HEK293 (cell line): Measurements from ENCODE around the gene MASP2.
A peak's percentile ranks its signal among the peaks of the same experiment; 100 is the strongest.

ENCODE experiments used
- CTCF ChIA-PET: fragments of 350-600 bp; formaldehyde crosslinking; extraction: SDS; loops from one replicate; lab custom pipeline; 2021; ENCODE audit warnings: antibody characterized with exemption; lab: Yijun Ruan, JAX
- POLR2A ChIA-PET: fragments of 300-600 bp; formaldehyde crosslinking; extraction: SDS; loops from one replicate; lab custom pipeline; 2020; ENCODE audit warnings: antibody characterized with exemption, inconsistent platforms; lab: Yijun Ruan, JAX
- H3K27ac ChIP-seq: fragments of 200-500 bp; sonication (Bioruptor generic); 2 replicates; pipeline ENCODE4 v1.5.1; 2014; ENCODE audit warnings: low read depth, low read length, control low read depth, inconsistent platforms; ENCODE audit errors: extremely low read depth
- H3K36me3 ChIP-seq, 2 experiments: fragments of 200-500 bp in 1 of 2; sonication (Bioruptor generic) in 1 of 2; 1 replicate in 1 of 2; 2 replicates in 1 of 2; pipeline ENCODE4 v1.5.1; 2014 to 2017; ENCODE audit warnings: inconsistent platforms in 2 of 2, low read length in 2 of 2; ENCODE audit not compliant: control insufficient read depth in 2 of 2, insufficient read depth in 1 of 2
- H3K4me1 ChIP-seq: fragments of 200-500 bp; sonication (Bioruptor generic); 2 replicates; pipeline ENCODE4 v1.5.1; 2014; ENCODE audit warnings: mild to moderate bottlenecking, low read length, inconsistent platforms; ENCODE audit not compliant: control insufficient read depth, insufficient read depth
- H3K4me3 ChIP-seq: 2 replicates; pipeline ENCODE4 v1.5.1; 2011; ENCODE audit warnings: low read depth, mild to moderate bottlenecking, control low read depth, low read length, moderate library complexity
- H3K9me3 ChIP-seq: fragments of 200-500 bp; sonication (Bioruptor generic); 2 replicates; pipeline ENCODE4 v1.5.1; 2014; ENCODE audit warnings: low read depth, low read length, inconsistent platforms; ENCODE audit not compliant: control insufficient read depth, insufficient read depth
- CTCF ChIP-seq: fragments of 450-650 bp; formaldehyde crosslinking; IDR thresholded peaks from 2 replicates; pipeline ENCODE4 v1.5.1; 2016; ENCODE audit warnings: missing biosample characterization, missing genetic modification characterization
- EGR2 ChIP-seq: fragments of 450-650 bp; formaldehyde crosslinking; IDR thresholded peaks from 2 replicates; pipeline ENCODE4 v1.5.1; 2016; ENCODE audit warnings: low read depth, missing biosample characterization, missing genetic modification characterization
- GFI1B ChIP-seq: fragments of 450-650 bp; formaldehyde crosslinking; IDR thresholded peaks from 2 replicates; pipeline ENCODE4 v1.5.1; 2016; ENCODE audit warnings: missing biosample characterization, missing genetic modification characterization
- KLF1 ChIP-seq: fragments of 450-650 bp; formaldehyde crosslinking; IDR thresholded peaks from 2 replicates; pipeline ENCODE4 v1.5.1; 2016; ENCODE audit warnings: missing biosample characterization, missing genetic modification characterization
- KLF9 ChIP-seq: fragments of 450-650 bp; formaldehyde crosslinking; IDR thresholded peaks from 2 replicates; pipeline ENCODE4 v1.5.1; 2016; ENCODE audit warnings: missing biosample characterization, missing genetic modification characterization, low read depth
- PRDM10 ChIP-seq: fragments of 450-650 bp; formaldehyde crosslinking; IDR thresholded peaks from 2 replicates; pipeline ENCODE4 v1.5.1; 2016; ENCODE audit warnings: missing biosample characterization, missing genetic modification characterization
- SCRT2 ChIP-seq: fragments of 450-650 bp; formaldehyde crosslinking; IDR thresholded peaks from 2 replicates; pipeline ENCODE4 v1.5.1; 2016; ENCODE audit warnings: missing biosample characterization, missing genetic modification characterization
- ZBTB8A ChIP-seq: fragments of 450-650 bp; formaldehyde crosslinking; IDR thresholded peaks from 2 replicates; pipeline ENCODE4 v1.5.1; 2016; ENCODE audit warnings: missing biosample characterization, missing genetic modification characterization
- ZFHX2 ChIP-seq: fragments of 450-650 bp; formaldehyde crosslinking; conservative IDR thresholded peaks from 2 replicates; pipeline ENCODE4 v1.5.1; 2016; ENCODE audit warnings: missing biosample characterization, missing genetic modification characterization
- ZFP69B ChIP-seq: fragments of 450-650 bp; formaldehyde crosslinking; IDR thresholded peaks from 2 replicates; pipeline ENCODE4 v1.5.1; 2016; ENCODE audit warnings: missing biosample characterization, missing genetic modification characterization
- ZNF121 ChIP-seq: fragments of 450-650 bp; formaldehyde crosslinking; IDR thresholded peaks from 2 replicates; pipeline ENCODE4 v1.5.1; 2016; ENCODE audit warnings: missing biosample characterization, missing genetic modification characterization
- ZNF223 ChIP-seq: fragments of 450-650 bp; formaldehyde crosslinking; IDR thresholded peaks from 2 replicates; pipeline ENCODE4 v1.5.1; 2016; ENCODE audit warnings: missing biosample characterization, missing genetic modification characterization
- ZNF302 ChIP-seq: fragments of 450-650 bp; formaldehyde crosslinking; IDR thresholded peaks from 2 replicates; pipeline ENCODE4 v1.5.1; 2016; ENCODE audit warnings: missing biosample characterization, missing genetic modification characterization, low read depth
- ZNF335 ChIP-seq: fragments of 450-650 bp; formaldehyde crosslinking; conservative IDR thresholded peaks from 2 replicates; pipeline ENCODE4 v1.5.1; 2016; ENCODE audit warnings: missing biosample characterization, missing genetic modification characterization
- ZNF391 ChIP-seq: fragments of 450-650 bp; formaldehyde crosslinking; IDR thresholded peaks from 2 replicates; pipeline ENCODE4 v1.5.1; 2016; ENCODE audit warnings: low read depth, missing biosample characterization, missing genetic modification characterization, borderline replicate concordance
- ZNF473 ChIP-seq: fragments of 450-650 bp; formaldehyde crosslinking; IDR thresholded peaks from 2 replicates; pipeline ENCODE4 v1.5.1; 2017; ENCODE audit warnings: missing biosample characterization, missing genetic modification characterization
- ZNF501 ChIP-seq: fragments of 450-650 bp; formaldehyde crosslinking; IDR thresholded peaks from 2 replicates; pipeline ENCODE4 v1.5.1; 2016; ENCODE audit warnings: missing biosample characterization, missing genetic modification characterization
- ZNF549 ChIP-seq: fragments of 450-650 bp; IDR thresholded peaks from 2 replicates; pipeline ENCODE4 v1.5.1; 2018; ENCODE audit warnings: missing biosample characterization, missing genetic modification characterization, mild to moderate bottlenecking, inconsistent platforms, moderate library complexity
- ZNF660 ChIP-seq: fragments of 450-650 bp; IDR thresholded peaks from 2 replicates; pipeline ENCODE4 v1.5.1; 2018; ENCODE audit warnings: missing biosample characterization, mild to moderate bottlenecking, missing genetic modification characterization
- ZNF768 ChIP-seq: fragments of 450-650 bp; formaldehyde crosslinking; IDR thresholded peaks from 2 replicates; pipeline ENCODE4 v1.5.1; 2018; ENCODE audit warnings: missing biosample characterization, mild to moderate bottlenecking, missing genetic modification characterization
- ZSCAN16 ChIP-seq: fragments of 450-650 bp; formaldehyde crosslinking; IDR thresholded peaks from 2 replicates; pipeline ENCODE4 v1.5.1; 2016; ENCODE audit warnings: missing biosample characterization, missing genetic modification characterization
- ZSCAN30 ChIP-seq: fragments of 450-650 bp; IDR thresholded peaks from 2 replicates; pipeline ENCODE4 v1.5.1; 2018; ENCODE audit warnings: missing biosample characterization, mild to moderate bottlenecking, missing genetic modification characterization, moderate library complexity
- TF ChIP-seq, protein P1 (sequence below): fragments of 450-650 bp; formaldehyde crosslinking; IDR thresholded peaks from 2 replicates; pipeline ENCODE4 v1.5.1; 2016; ENCODE audit warnings: missing biosample characterization, missing genetic modification characterization
- TF ChIP-seq, protein P2 (sequence below): fragments of 450-650 bp; formaldehyde crosslinking; IDR thresholded peaks from 2 replicates; pipeline ENCODE4 v1.5.1; 2016; ENCODE audit warnings: missing biosample characterization, missing genetic modification characterization
- TF ChIP-seq, protein P3 (sequence below): fragments of 450-650 bp; formaldehyde crosslinking; IDR thresholded peaks from 2 replicates; pipeline ENCODE4 v1.5.1; 2016; ENCODE audit warnings: missing biosample characterization, missing genetic modification characterization

Gene MASP2

DNA sequence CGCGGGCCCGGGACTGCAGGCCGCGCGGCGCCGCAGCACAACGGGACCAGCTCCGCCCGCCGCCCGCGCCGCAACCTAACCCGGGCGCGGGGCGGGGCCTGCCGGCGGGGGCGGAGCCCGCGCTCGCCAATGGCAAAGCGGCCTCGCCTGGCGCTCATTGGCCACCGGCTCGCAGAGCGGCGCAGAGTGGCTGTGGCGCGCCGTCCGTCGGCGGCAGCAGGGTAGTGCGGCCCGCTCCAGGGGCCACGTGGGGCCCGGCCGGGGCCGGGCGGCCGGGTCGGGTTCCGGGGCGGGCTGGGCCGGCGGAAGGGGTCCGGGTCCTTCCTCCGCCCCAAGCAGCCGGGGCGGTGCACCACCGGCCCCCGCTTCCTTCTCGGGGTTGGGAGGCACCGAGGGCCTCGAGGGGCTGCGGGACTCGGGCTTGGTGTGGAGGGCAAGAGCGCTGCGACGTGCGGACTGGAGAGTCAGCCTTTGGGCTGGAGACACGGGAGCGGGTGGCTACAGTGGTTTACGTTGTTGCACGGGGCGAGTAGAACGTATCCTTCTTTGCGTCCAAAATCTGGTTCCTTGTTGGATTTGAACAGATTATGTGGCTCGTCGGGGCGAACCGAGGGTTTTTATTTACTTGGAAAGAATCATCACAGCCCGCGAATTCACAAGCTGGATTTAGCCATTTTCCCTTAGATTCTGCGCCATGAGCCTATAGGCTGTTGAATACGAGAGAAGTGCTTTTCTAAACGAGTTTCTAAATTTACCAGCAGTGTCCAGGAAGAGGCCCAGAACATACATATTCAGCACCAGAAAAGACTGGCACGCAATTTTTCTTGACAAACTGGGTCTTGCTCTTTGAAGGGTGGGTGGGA, 13.2 kb upstream of the MASP2 start, which contains the start of gene SRM:
TSS of gene SRM (minus strand) at position 51 of the 863 bp plus-strand sequence. CDS start 75 bp downstream, outside the sequence.
- ChIA-PET POLR2A (interaction anchor here (0.5 to 2.6 kb wide), 6 partner anchors 8 to 879 kb away, joined by 3 to 12 read pairs (median 4); partner anchors contain the start of gene EXOSC10), CTCF (interaction anchor here (0.5 to 5.0 kb wide), 5 partner anchors 13 to 151 kb away, joined by 3 to 43 read pairs (median 3); no protein-coding TSS in a partner anchor)
- Histone ChIP-seq H3K9me3 (no peaks in the 10 kb centered on the region), H3K4me1 (no peaks in the 10 kb centered on the region), H3K4me3 (peak within 1 kb of the TSS; percentile 87), H3K36me3 (peaks cover 23 to 61% of the 10 kb centered on the region in 2 experiments; a peak in 2 of 3 replicates), H3K27ac (peak within 1 kb of the TSS; percentile 94)
- no peak for TF ChIP-seq ZNF768
- TF ChIP-seq ZNF473 (tag by site-specific recombination): no peak
- TF ChIP-seq ZBTB8A: peak; percentile 59
- TF ChIP-seq, protein P1, sequence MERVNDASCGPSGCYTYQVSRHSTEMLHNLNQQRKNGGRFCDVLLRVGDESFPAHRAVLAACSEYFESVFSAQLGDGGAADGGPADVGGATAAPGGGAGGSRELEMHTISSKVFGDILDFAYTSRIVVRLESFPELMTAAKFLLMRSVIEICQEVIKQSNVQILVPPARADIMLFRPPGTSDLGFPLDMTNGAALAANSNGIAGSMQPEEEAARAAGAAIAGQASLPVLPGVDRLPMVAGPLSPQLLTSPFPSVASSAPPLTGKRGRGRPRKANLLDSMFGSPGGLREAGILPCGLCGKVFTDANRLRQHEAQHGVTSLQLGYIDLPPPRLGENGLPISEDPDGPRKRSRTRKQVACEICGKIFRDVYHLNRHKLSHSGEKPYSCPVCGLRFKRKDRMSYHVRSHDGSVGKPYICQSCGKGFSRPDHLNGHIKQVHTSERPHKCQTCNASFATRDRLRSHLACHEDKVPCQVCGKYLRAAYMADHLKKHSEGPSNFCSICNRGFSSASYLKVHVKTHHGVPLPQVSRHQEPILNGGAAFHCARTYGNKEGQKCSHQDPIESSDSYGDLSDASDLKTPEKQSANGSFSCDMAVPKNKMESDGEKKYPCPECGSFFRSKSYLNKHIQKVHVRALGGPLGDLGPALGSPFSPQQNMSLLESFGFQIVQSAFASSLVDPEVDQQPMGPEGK (tag by site-specific recombination): peak; percentile 61
- TF ChIP-seq, protein P2, sequence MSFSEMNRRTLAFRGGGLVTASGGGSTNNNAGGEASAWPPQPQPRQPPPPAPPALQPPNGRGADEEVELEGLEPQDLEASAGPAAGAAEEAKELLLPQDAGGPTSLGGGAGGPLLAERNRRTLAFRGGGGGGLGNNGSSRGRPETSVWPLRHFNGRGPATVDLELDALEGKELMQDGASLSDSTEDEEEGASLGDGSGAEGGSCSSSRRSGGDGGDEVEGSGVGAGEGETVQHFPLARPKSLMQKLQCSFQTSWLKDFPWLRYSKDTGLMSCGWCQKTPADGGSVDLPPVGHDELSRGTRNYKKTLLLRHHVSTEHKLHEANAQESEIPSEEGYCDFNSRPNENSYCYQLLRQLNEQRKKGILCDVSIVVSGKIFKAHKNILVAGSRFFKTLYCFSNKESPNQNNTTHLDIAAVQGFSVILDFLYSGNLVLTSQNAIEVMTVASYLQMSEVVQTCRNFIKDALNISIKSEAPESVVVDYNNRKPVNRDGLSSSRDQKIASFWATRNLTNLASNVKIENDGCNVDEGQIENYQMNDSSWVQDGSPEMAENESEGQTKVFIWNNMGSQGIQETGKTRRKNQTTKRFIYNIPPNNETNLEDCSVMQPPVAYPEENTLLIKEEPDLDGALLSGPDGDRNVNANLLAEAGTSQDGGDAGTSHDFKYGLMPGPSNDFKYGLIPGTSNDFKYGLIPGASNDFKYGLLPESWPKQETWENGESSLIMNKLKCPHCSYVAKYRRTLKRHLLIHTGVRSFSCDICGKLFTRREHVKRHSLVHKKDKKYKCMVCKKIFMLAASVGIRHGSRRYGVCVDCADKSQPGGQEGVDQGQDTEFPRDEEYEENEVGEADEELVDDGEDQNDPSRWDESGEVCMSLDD (tag by site-specific recombination): no peak
- no peak for TF ChIP-seq ZNF223
- TF ChIP-seq ZNF302: no peak
- TF ChIP-seq ZFP69B (tag by site-specific recombination): peak; percentile 33; the same call in 1 of the 2 replicates
- no peak for TF ChIP-seq ZNF501 (tag by site-specific recombination)
- 0 out of 2 replicates have a peak, but pooled peaks have one; percentile 41 for TF ChIP-seq ZSCAN30 (tag by site-specific recombination)
- TF ChIP-seq ZNF121 (tag by site-specific recombination): no peak
- TF ChIP-seq ZSCAN16: 0 out of 2 replicates have a peak, but pooled peaks have one; percentile 17
- TF ChIP-seq KLF9: peak; percentile 30; the same call in 1 of the 2 replicates
- TF ChIP-seq ZNF549 (tag by site-specific recombination): no peak
- TF ChIP-seq ZNF660: peak; percentile 69; the same call in 1 of the 2 replicates
- TF ChIP-seq, protein P3, sequence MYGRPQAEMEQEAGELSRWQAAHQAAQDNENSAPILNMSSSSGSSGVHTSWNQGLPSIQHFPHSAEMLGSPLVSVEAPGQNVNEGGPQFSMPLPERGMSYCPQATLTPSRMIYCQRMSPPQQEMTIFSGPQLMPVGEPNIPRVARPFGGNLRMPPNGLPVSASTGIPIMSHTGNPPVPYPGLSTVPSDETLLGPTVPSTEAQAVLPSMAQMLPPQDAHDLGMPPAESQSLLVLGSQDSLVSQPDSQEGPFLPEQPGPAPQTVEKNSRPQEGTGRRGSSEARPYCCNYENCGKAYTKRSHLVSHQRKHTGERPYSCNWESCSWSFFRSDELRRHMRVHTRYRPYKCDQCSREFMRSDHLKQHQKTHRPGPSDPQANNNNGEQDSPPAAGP (tag by site-specific recombination): 0 out of 2 replicates have a peak, but pooled peaks have one; percentile 57
- TF ChIP-seq GFI1B (tag by site-specific recombination): no peak; the same call in 1 of the 2 replicates
- 0 out of 2 replicates have a peak, but pooled peaks have one; percentile 24 for TF ChIP-seq SCRT2
- peak; percentile 50; the same call in 1 of the 2 replicates for TF ChIP-seq PRDM10 (tag by site-specific recombination)
- 0 out of 2 replicates have a peak, but pooled peaks have one; percentile 21 for TF ChIP-seq ZFHX2 (tag by site-specific recombination)
- TF ChIP-seq KLF1 (tag by site-specific recombination): 0 out of 2 replicates have a peak, but pooled peaks have one; percentile 15
- TF ChIP-seq EGR2 (tag by site-specific recombination): no peak
- TF ChIP-seq ZNF335 (tag by site-specific recombination): peak; percentile 72
- TF ChIP-seq CTCF (tag by site-specific recombination): no peak
- TF ChIP-seq ZNF391 (tag by site-specific recombination): peak; percentile 84; the same call in 1 of the 2 replicates
